B cell (primary cell): ENCODE data around the gene NR5A2.

Experiments used
- EZH2 ChIP-seq: IDR thresholded peaks from 2 replicates; pipeline ENCODE4 v1.6.1; 2012; ENCODE audit warnings: borderline replicate concordance, low read depth, mild to moderate bottlenecking, moderate library complexity, low read length; ENCODE audit not compliant: insufficient read depth, poor library complexity, severe bottlenecking
- TF ChIP-seq, protein P1 (sequence below): fragments of 200-600 bp; IDR thresholded peaks from one replicate; pipeline ENCODE4 v1.8.0; 2022; ENCODE audit warnings: antibody characterized with exemption, mild to moderate bottlenecking

DNA sequence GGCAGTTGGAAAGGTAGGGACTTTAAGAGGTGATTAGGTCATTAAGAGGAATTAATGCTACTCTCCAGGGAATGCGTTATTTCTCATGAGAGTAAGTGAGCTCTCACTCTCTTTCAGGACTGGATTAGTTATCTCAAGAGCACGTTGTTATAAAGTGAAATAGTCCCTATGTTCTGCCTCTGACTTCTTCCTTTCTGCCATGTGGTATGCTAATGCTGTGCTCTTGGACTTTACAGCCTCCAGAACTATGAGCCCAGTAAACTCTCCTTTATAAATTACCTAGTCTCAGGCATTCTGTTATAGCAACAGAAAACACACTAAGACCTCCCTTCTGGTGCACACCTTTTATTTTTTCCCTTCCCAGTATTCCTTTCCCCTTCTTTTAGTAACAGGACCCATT is 187.8 kb downstream of the NR5A2 start:
- TF ChIP-seq, protein P1, sequence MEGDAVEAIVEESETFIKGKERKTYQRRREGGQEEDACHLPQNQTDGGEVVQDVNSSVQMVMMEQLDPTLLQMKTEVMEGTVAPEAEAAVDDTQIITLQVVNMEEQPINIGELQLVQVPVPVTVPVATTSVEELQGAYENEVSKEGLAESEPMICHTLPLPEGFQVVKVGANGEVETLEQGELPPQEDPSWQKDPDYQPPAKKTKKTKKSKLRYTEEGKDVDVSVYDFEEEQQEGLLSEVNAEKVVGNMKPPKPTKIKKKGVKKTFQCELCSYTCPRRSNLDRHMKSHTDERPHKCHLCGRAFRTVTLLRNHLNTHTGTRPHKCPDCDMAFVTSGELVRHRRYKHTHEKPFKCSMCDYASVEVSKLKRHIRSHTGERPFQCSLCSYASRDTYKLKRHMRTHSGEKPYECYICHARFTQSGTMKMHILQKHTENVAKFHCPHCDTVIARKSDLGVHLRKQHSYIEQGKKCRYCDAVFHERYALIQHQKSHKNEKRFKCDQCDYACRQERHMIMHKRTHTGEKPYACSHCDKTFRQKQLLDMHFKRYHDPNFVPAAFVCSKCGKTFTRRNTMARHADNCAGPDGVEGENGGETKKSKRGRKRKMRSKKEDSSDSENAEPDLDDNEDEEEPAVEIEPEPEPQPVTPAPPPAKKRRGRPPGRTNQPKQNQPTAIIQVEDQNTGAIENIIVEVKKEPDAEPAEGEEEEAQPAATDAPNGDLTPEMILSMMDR = no peak
- no peak for TF ChIP-seq EZH2
